NCI-H460 (cell line): ENCODE measurements around the gene ATP10D. TPM values are rescaled to one million over a fixed set of nuclear protein-coding genes. Genes with fewer than 3 reads are reported as not detected.

Experiments
- total RNA-seq: library from RNA; depleted of rRNA; stranded (reverse); fragments of >200 nt; shearing (Covaris generic); gene quantifications from 2 replicates; pipeline ENCODE4 v1.2.3, GENCODE V29; 2014; rRNA removed

Gene ATP10D
- total RNA-seq, 1 experiment from 2014 or later = 13.3 TPM

Other genes starting within 250 kb of the ATP10D start
- 27.3 and 28.1 TPM in 2 replicates for gene COMMD8, start 21.6 kb upstream of the ATP10D start, total RNA-seq